Measurements from ENCODE around the gene ENDOV.

Gene ENDOV

GRCh38 chr17:80389011-80389995, 25.7 kb upstream of the ENDOV start:
- no peak for DNase-seq (ENCODE audit: extremely low spot score)
- no peak for TF ChIP-seq SP1 (IDR thresholded peaks at IDR 0.05)
- TF ChIP-seq BHLHE40 (IDR thresholded peaks at IDR 0.05; ENCODE audit: borderline replicate concordance), result no peak
- no peak for TF ChIP-seq SUZ12 (IDR thresholded peaks at IDR 0.05)
- no peak for TF ChIP-seq L3MBTL2 (conservative IDR thresholded peaks at IDR 0.05)
- no peak for TF ChIP-seq FOXM1 (IDR thresholded peaks at IDR 0.05; ENCODE audit: borderline replicate concordance)
- no peak for TF ChIP-seq PKNOX1 (IDR thresholded peaks at IDR 0.05)
- TF ChIP-seq CTBP1 (IDR thresholded peaks at IDR 0.05; ENCODE audit: borderline replicate concordance), result no peak
- no peak for TF ChIP-seq FOXK2 (IDR thresholded peaks at IDR 0.05)
- CTCF ChIA-PET, result no interaction called here
- POLR2A ChIA-PET, result no interaction called here

GRCh38 chr17:80393241-80393890, 21.6 kb upstream of the ENDOV start:
- no peak for DNase-seq (ENCODE audit: extremely low spot score)
- ChIA-PET CTCF (no interaction called here), POLR2A (interaction anchor here (1.3 kb wide), 1 partner anchor 61 kb away, joined by 4 read pairs; no protein-coding TSS in a partner anchor)
- TF ChIP-seq SUZ12 (IDR thresholded peaks at IDR 0.05) (no peak), ZNF384 (IDR thresholded peaks at IDR 0.05) (no peak), PKNOX1 (IDR thresholded peaks at IDR 0.05) (no peak), ELF4 (IDR thresholded peaks at IDR 0.05) (no peak)

GRCh38 chr17:80393961-80394360, 21.0 kb upstream of the ENDOV start:
- DNase-seq (ENCODE audit: extremely low spot score), result no peak
- CTCF ChIA-PET, result no interaction called here
- TF ChIP-seq ZNF384 (IDR thresholded peaks at IDR 0.05) (no peak), HDGF (IDR thresholded peaks at IDR 0.05; ENCODE audit: borderline replicate concordance) (no peak), PKNOX1 (IDR thresholded peaks at IDR 0.05) (no peak), TARDBP (IDR thresholded peaks at IDR 0.05) (no peak), NFRKB (IDR thresholded peaks at IDR 0.05) (no peak), CTBP1 (IDR thresholded peaks at IDR 0.05; ENCODE audit: borderline replicate concordance) (no peak), ARNT (IDR thresholded peaks at IDR 0.05) (no peak), FOXA1 (IDR thresholded peaks at IDR 0.05) (no peak), BHLHE40 (IDR thresholded peaks at IDR 0.05; ENCODE audit: borderline replicate concordance) (no peak), L3MBTL2 (conservative IDR thresholded peaks at IDR 0.05) (no peak), LEF1 (IDR thresholded peaks at IDR 0.05; ENCODE audit: borderline replicate concordance) (no peak), SP1 (IDR thresholded peaks at IDR 0.05) (no peak), FOXK2 (IDR thresholded peaks at IDR 0.05) (no peak), SUZ12 (IDR thresholded peaks at IDR 0.05) (no peak), FOXM1 (IDR thresholded peaks at IDR 0.05; ENCODE audit: borderline replicate concordance) (no peak), ELF4 (IDR thresholded peaks at IDR 0.05) (no peak)
- POLR2A ChIA-PET, result no interaction called here

- CTCF ChIA-PET, result interaction anchor here (0.6 kb wide), 1 partner anchor 387 kb away, joined by 6 read pairs; no protein-coding TSS in a partner anchor
- POLR2A ChIA-PET, result no interaction called here
- no peak for TF ChIP-seq FOXM1 (IDR thresholded peaks at IDR 0.05; ENCODE audit: borderline replicate concordance)
- no peak for TF ChIP-seq NFRKB (IDR thresholded peaks at IDR 0.05)
- DNase-seq (ENCODE audit: extremely low spot score), result no peak
These were observed 20.2 kb upstream of the ENDOV start for GRCh38 chr17:80394629-80395216.

GRCh38 chr17:80395402-80396151, 19.4 kb upstream of the ENDOV start:
- no peak for DNase-seq (ENCODE audit: extremely low spot score)
- TF ChIP-seq TARDBP (IDR thresholded peaks at IDR 0.05) (no peak), FOXA1 (IDR thresholded peaks at IDR 0.05) (no peak), SUZ12 (IDR thresholded peaks at IDR 0.05) (no peak), FOXM1 (IDR thresholded peaks at IDR 0.05; ENCODE audit: borderline replicate concordance) (no peak), BHLHE40 (IDR thresholded peaks at IDR 0.05; ENCODE audit: borderline replicate concordance) (no peak), ELF4 (IDR thresholded peaks at IDR 0.05) (no peak), L3MBTL2 (conservative IDR thresholded peaks at IDR 0.05) (no peak), PKNOX1 (IDR thresholded peaks at IDR 0.05) (no peak)
- POLR2A ChIA-PET, result no interaction called here
- CTCF ChIA-PET, result no interaction called here
